ENCODE results near the gene HYAL4. TPM values are rescaled to one million over a fixed set of nuclear protein-coding genes. Genes with fewer than 3 reads are reported as not detected.

HYAL4 gene
- total RNA-seq, 1 donor, result not detected

- DNase-seq (ENCODE audit: low read depth), result no peak
- TF ChIP-seq CTCF (IDR thresholded peaks at IDR 0.05; ENCODE audit: insufficient read depth, low read length), result no peak
- H3K4me3 ChIP-seq (ENCODE audit: low read depth, low read length), result no peak overlapping the region
Observed at GRCh38 chr7:123923599-123923998, 78.6 kb downstream of the HYAL4 start.

DNA sequence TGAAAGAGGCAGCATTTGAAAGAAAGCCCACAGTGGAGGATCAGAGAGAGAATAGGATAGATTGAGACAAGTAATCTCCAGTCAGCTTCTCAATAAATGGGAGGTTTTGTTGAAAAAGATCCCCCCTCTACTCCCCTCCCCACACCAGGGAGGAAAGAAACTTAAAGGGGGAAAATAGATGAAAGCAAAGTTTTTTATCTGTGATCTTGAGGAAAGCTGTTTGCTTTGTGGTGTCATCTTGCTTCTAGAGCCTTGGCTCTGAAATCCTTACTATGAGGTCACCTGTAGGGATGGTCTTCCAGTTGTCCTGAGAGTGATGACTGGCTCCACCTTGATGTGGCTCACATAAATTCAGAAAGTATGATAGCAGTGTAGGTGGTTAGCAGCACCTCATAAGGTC, 80.0 kb downstream of the HYAL4 start, which contains the start of gene SPAM1:
SPAM1 (plus strand) TSS at position 301 of the 400 bp plus-strand sequence. CDS start 28,330 bp downstream, outside the sequence.
- no peak within 1 kb of the TSS for H3K4me3 ChIP-seq (ENCODE audit: low read depth, low read length)
- TF ChIP-seq CTCF (IDR thresholded peaks at IDR 0.05; ENCODE audit: insufficient read depth, low read length), result no peak
- no peak for DNase-seq (ENCODE audit: low read depth)

Other genes starting within 250 kb of the HYAL4 start
- not detected in 2 replicates for gene ASB15, start 243.3 kb upstream of the HYAL4 start, total RNA-seq (ENCODE audit: low replicate concordance)
- gene LMOD2, start 189.3 kb upstream of the HYAL4 start, total RNA-seq (ENCODE audit: low replicate concordance), result not detected in 2 replicates
- 12.8 and 31.9 TPM in 2 replicates for gene WASL, start 96.2 kb upstream of the HYAL4 start, total RNA-seq (ENCODE audit: low replicate concordance)
- not detected in 2 replicates for gene SPAM1, start 80.1 kb downstream of the HYAL4 start, total RNA-seq (ENCODE audit: low replicate concordance)
- gene TMEM229A, start 187.9 kb downstream of the HYAL4 start, total RNA-seq (ENCODE audit: low replicate concordance), result 3.8 TPM in 1 of 2 replicates, not detected in the other